Stimulated activated CD4-positive, alpha-beta T cell treated with anti-CD3 and anti-CD28 coated beads, Interleukin-2, amount 100 ng/mL, for 48 hours (primary cell): ENCODE data around the gene TNRC18.
"Not testable (repeated sequence)": the region's sequence is repeated elsewhere in the genome, so short reads cannot be mapped to it uniquely, and the experiment has no call there.

Source experiments
- DNase-seq, 2 donors: peaks; one replicate each; pipeline ENCODE4 v3.0.0-alpha.2; 2020

TNRC18 gene

GRCh38 chr7:5265320-5266190, 158.1 kb downstream of the TNRC18 start:
- no peak for DNase-seq

- DNase-seq, result not testable (repeated sequence)
These were observed 160.6 kb downstream of the TNRC18 start for GRCh38 chr7:5263066-5263465.

- not testable (repeated sequence) for DNase-seq
These were observed 163.0 kb downstream of the TNRC18 start for GRCh38 chr7:5260530-5261068.
